IMR-90 (cell line): ENCODE data around the gene MYO1C. TPM values are rescaled to one million over a fixed set of nuclear protein-coding genes. Genes with fewer than 3 reads are reported as not detected.

Experiments
- ATAC-seq: fragments of 200-7000 bp; cut with Tn5 transposase; 2 replicates; pipeline ENCODE4 v1.9.1; 2020; ENCODE audit warnings: low read depth, mild to moderate bottlenecking, moderate library complexity
- BruUV-seq: library from RNA; stranded (reverse); fragments of 400-500 nt; replicated peaks from 2 replicates; lab custom pipeline; 2021; lab: Mats Ljungman, UMichigan
- CTCF ChIA-PET: fragments of 300-600 bp; formaldehyde crosslinking; extraction: SDS; loops from one replicate; lab custom pipeline; 2021; ENCODE audit warnings: antibody characterized with exemption; lab: Yijun Ruan, JAX
- POLR2A ChIA-PET: fragments of 300-600 bp; sonication (Branson Sonifier 250); formaldehyde crosslinking; loops from one replicate; lab custom pipeline; 2022; ENCODE audit warnings: antibody characterized with exemption; ENCODE audit not compliant: unreplicated experiment; lab: Charles Lee
- DNase-seq: peaks from one replicate; pipeline ENCODE4 v3.0.0; 2013
- H2AFZ ChIP-seq: replicated peaks from 2 replicates; pipeline ENCODE3; 2013; ENCODE audit warnings: low read length, mild to moderate bottlenecking; ENCODE audit not compliant: poor library complexity
- H2AK5ac ChIP-seq: 2 replicates; pipeline ENCODE4 v1.6.1; 2013; ENCODE audit warnings: low read depth, low read length, inconsistent platforms
- H2AK9ac ChIP-seq: replicated peaks from 2 replicates; pipeline ENCODE3; 2013; ENCODE audit warnings: mild to moderate bottlenecking, low read depth, low read length, moderate library complexity; ENCODE audit not compliant: poor library complexity
- H2BK120ac ChIP-seq: 2 replicates; pipeline ENCODE4 v1.6.1; 2013; ENCODE audit warnings: low read depth, low read length, inconsistent platforms
- H2BK15ac ChIP-seq: 3 replicates; pipeline ENCODE4 v1.6.1; 2013; ENCODE audit warnings: low read depth, low read length, inconsistent platforms
- H2BK20ac ChIP-seq: 2 replicates; pipeline ENCODE4 v1.6.1; 2013; ENCODE audit warnings: low read depth, mild to moderate bottlenecking, inconsistent platforms, low read length, moderate library complexity
- H2BK5ac ChIP-seq: 2 replicates; pipeline ENCODE4 v1.6.1; 2013; ENCODE audit warnings: mild to moderate bottlenecking, low read depth, low read length, inconsistent platforms; ENCODE audit not compliant: poor library complexity, severe bottlenecking
- H3K14ac ChIP-seq: replicated peaks from 2 replicates; pipeline ENCODE4 v1.6.1; 2013; ENCODE audit warnings: low read depth, low read length, inconsistent platforms
- H3K18ac ChIP-seq: 2 replicates; pipeline ENCODE4 v1.6.1; 2013; ENCODE audit warnings: low read depth, low read length, control low read depth
- H3K23ac ChIP-seq: 2 replicates; pipeline ENCODE4 v1.6.1; 2013; ENCODE audit warnings: low read depth, low read length, inconsistent platforms
- H3K27ac ChIP-seq: 2 replicates; pipeline ENCODE4 v1.5.1; 2013; ENCODE audit warnings: mild to moderate bottlenecking, control low read depth, low read length; ENCODE audit not compliant: insufficient read depth
- H3K27me3 ChIP-seq: 2 replicates; pipeline ENCODE4 v1.6.1; 2013; ENCODE audit warnings: low read length; ENCODE audit not compliant: control insufficient read depth, insufficient read depth
- H3K36me3 ChIP-seq: 2 replicates; pipeline ENCODE4 v1.6.1; 2013; ENCODE audit warnings: low read length, mixed read lengths; ENCODE audit not compliant: control insufficient read depth, insufficient read depth
- H3K4ac ChIP-seq: 2 replicates; pipeline ENCODE4 v1.6.1; 2013; ENCODE audit warnings: low read depth, low read length, inconsistent platforms
- H3K4me1 ChIP-seq: 2 replicates; pipeline ENCODE4 v1.6.1; 2013; ENCODE audit warnings: low read length, mixed read lengths; ENCODE audit not compliant: control insufficient read depth, insufficient read depth
- H3K4me2 ChIP-seq: 2 replicates; pipeline ENCODE4 v1.6.1; 2013; ENCODE audit warnings: low read depth, mild to moderate bottlenecking, control low read depth, low read length, moderate library complexity
- H3K4me3 ChIP-seq: 2 replicates; pipeline ENCODE4 v1.5.1; 2013; ENCODE audit warnings: low read depth, mild to moderate bottlenecking, control low read depth, low read length, moderate library complexity; ENCODE audit not compliant: insufficient read depth
- H3K56ac ChIP-seq: 2 replicates; pipeline ENCODE4 v1.6.1; 2013; ENCODE audit warnings: low read length, inconsistent platforms; ENCODE audit not compliant: insufficient read depth; ENCODE audit errors: extremely low read depth
- H3K79me1 ChIP-seq, 2 experiments: 2 replicates each; pipeline ENCODE4 v1.6.1; 2013; ENCODE audit warnings: low read length in 2 of 2, inconsistent platforms in 1 of 2, low read depth in 1 of 2
- H3K9ac ChIP-seq: 2 replicates; pipeline ENCODE4 v1.6.1; 2013; ENCODE audit warnings: low read depth, low read length, control low read depth
- H3K9me1 ChIP-seq: 2 replicates; pipeline ENCODE4 v1.6.1; 2013; ENCODE audit warnings: low read length, inconsistent platforms; ENCODE audit not compliant: insufficient read depth
- H3K9me3 ChIP-seq: 2 replicates; pipeline ENCODE4 v1.6.1; 2013; ENCODE audit warnings: low read length; ENCODE audit not compliant: control insufficient read depth, insufficient read depth
- H4K20me1 ChIP-seq: 2 replicates; pipeline ENCODE4 v1.6.1; 2013; ENCODE audit warnings: low read length, inconsistent platforms; ENCODE audit not compliant: insufficient read depth
- H4K5ac ChIP-seq: 2 replicates; pipeline ENCODE4 v1.6.1; 2013; ENCODE audit warnings: mild to moderate bottlenecking, low read depth, low read length, control low read depth
- H4K8ac ChIP-seq, 2 experiments: 2 replicates each; pipeline ENCODE4 v1.6.1; 2013; ENCODE audit warnings: low read depth in 2 of 2, low read length in 2 of 2, control low read depth in 1 of 2, inconsistent platforms in 1 of 2
- H4K91ac ChIP-seq: 2 replicates; pipeline ENCODE4 v1.6.1; 2013; ENCODE audit warnings: low read depth, low read length, inconsistent platforms; ENCODE audit not compliant: insufficient read depth
- BHLHE40 ChIP-seq: fragments of 150-350 bp; IDR thresholded peaks from 2 replicates; pipeline ENCODE4 v1.6.1; 2016; ENCODE audit warnings: mild to moderate bottlenecking, low read depth, low read length
- CEBPB ChIP-seq: IDR thresholded peaks from 2 replicates; pipeline ENCODE4 v1.6.1; 2012; ENCODE audit warnings: low read depth, low read length, improper control_type of control experiment
- CHD1 ChIP-seq: IDR thresholded peaks from 2 replicates; pipeline ENCODE4 v1.6.1; 2012; ENCODE audit warnings: low read depth, low read length, improper control_type of control experiment
- FOS ChIP-seq: fragments of 150-350 bp; IDR thresholded peaks from 2 replicates; pipeline ENCODE4 v1.6.1; 2016; ENCODE audit warnings: low read depth, low read length
- MAFK ChIP-seq: IDR thresholded peaks from 2 replicates; pipeline ENCODE4 v1.6.1; 2012; ENCODE audit warnings: low read depth, low read length, improper control_type of control experiment
- MAZ ChIP-seq: IDR thresholded peaks from 2 replicates; pipeline ENCODE4 v1.6.1; 2012; ENCODE audit warnings: low read depth, mild to moderate bottlenecking, low read length, improper control_type of control experiment, moderate library complexity, borderline replicate concordance
- POLR2A ChIP-seq: IDR thresholded peaks from 2 replicates; pipeline ENCODE4 v1.6.1; 2012; ENCODE audit warnings: mild to moderate bottlenecking, low read depth, low read length
- RAD21 ChIP-seq: IDR thresholded peaks from 2 replicates; pipeline ENCODE4 v1.6.1; 2012; ENCODE audit warnings: low read length, improper control_type of control experiment
- RCOR1 ChIP-seq: IDR thresholded peaks from 2 replicates; pipeline ENCODE4 v1.6.1; 2012; ENCODE audit warnings: mild to moderate bottlenecking, low read length, improper control_type of control experiment; ENCODE audit not compliant: insufficient replicate concordance
- RFX5 ChIP-seq: IDR thresholded peaks from 2 replicates; pipeline ENCODE4 v1.8.0; 2012; ENCODE audit warnings: low read depth, mild to moderate bottlenecking, low read length, moderate library complexity
- SMC3 ChIP-seq: fragments of 150-350 bp; IDR thresholded peaks from 2 replicates; pipeline ENCODE4 v1.6.1; 2016; ENCODE audit warnings: low read depth, mild to moderate bottlenecking, antibody characterized with exemption, low read length, moderate library complexity
- WGBS, 2 experiments: methylation state at CpG; one replicate each; pipeline versions ENCODE4 v1.1.5 to v1.1.7; 2013; ENCODE audit warnings: missing lambda C conversion rate in 2 of 2; ENCODE audit not compliant: insufficient read length in 1 of 2; ENCODE audit errors: extremely low coverage in 2 of 2; 5-methylcytosine and 5-hydroxymethylcytosine counted together
- dilution Hi-C: fragments of 300-500 bp; cut with HindIII; formaldehyde crosslinking; loops from one replicate; pipeline ENCODE4 v1.14.3; 2018; ENCODE audit warnings: low sequenced_read_pairs; ENCODE audit not compliant: unreplicated experiment
- in situ Hi-C: fragments of 300-500 bp; cut with MboI; formaldehyde crosslinking; loops from 3 replicates; pipeline ENCODE4 v1.14.3; 2019; ENCODE audit warnings: low sequenced_read_pairs, inconsistent platforms, mixed read lengths
- intact Hi-C: fragments of 100-400 bp; cut with micrococcal nuclease; formaldehyde crosslinking; loops from 2 replicates; pipeline ENCODE4 v1.10.0; 2022
- polyA plus RNA-seq, 3 experiments: library from polyadenylated mRNA; depleted of rRNA; stranded (reverse); fragments of >200 nt; gene quantifications; 2 replicates each; pipeline ENCODE4 v1.2.3, GENCODE V29; 2012; ENCODE audit warnings: low replicate concordance in 1 of 3
- total RNA-seq: library from RNA; depleted of rRNA; stranded (reverse); fragments of >200 nt; gene quantifications from 2 replicates; pipeline ENCODE4 v1.2.3, GENCODE V29; 2012
- TF ChIP-seq, protein P1 (sequence below): fragments of 150-350 bp; IDR thresholded peaks from 2 replicates; pipeline ENCODE4 v1.6.1; 2017; ENCODE audit warnings: mild to moderate bottlenecking, antibody characterized with exemption, low read length, low read depth
- TF ChIP-seq, protein P2 (sequence below): conservative IDR thresholded peaks from 2 replicates; pipeline ENCODE4 v1.5.1; 2012; ENCODE audit warnings: mild to moderate bottlenecking, low read depth, low read length, improper control_type of control experiment

Gene MYO1C
- total and polyA plus RNA-seq, 2 of the 4 experiments (the other 2 are of a cell fraction) = 162 to 196 TPM

DNA sequence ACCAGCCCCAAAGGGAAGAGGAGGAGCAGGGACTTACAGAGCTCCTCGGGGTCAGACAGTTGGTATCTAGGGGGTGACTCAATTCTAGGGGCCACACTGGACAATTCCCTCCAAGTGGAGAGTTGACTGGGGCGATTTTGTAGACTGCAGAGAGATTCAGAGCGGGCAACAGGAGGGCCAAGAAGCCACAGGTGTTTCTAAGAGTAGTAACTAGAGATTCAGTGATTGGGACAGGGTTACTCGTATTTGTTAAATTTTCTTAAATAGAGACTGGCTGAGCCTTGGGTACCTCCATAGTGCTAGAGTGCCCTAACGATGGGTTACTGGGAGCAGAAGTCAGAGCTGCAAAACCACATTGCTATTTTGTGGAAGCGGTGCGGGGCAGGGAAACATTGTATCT, 27.2 kb upstream of the MYO1C start:
- H3K36me3 ChIP-seq = peaks cover 15% of the 10 kb centered on the region
- no peaks in the 10 kb centered on the region for H3K9me3 ChIP-seq
- no peak overlapping the region for H2BK5ac ChIP-seq
- H3K4ac ChIP-seq = no peak overlapping the region
- H3K4me2 ChIP-seq = no peak overlapping the region
- no peaks in the 10 kb centered on the region; the same call in 1 of the 2 replicates for H3K9me1 ChIP-seq
- ChIA-PET POLR2A (no interaction called here), CTCF (no interaction called here)
- H3K9ac ChIP-seq = no peak overlapping the region
- in situ Hi-C loops (loop anchor here (5.0 to 10.0 kb wide), 2 partner anchors 155 to 247 kb away; partner anchors contain the start of gene BHLHA9), dilution Hi-C loops (no loop called here), intact Hi-C loops (no loop called here)
- TF ChIP-seq POLR2A (no peak), RCOR1 (no peak), MAFK (no peak), BHLHE40 (no peak), RAD21 (no peak), SMC3 (no peak), RFX5 (no peak), MAZ (no peak), FOS (no peak), CEBPB (no peak), CHD1 (no peak)
- TF ChIP-seq, protein P1, sequence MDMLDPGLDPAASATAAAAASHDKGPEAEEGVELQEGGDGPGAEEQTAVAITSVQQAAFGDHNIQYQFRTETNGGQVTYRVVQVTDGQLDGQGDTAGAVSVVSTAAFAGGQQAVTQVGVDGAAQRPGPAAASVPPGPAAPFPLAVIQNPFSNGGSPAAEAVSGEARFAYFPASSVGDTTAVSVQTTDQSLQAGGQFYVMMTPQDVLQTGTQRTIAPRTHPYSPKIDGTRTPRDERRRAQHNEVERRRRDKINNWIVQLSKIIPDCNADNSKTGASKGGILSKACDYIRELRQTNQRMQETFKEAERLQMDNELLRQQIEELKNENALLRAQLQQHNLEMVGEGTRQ = no peak
- TF ChIP-seq, protein P2, sequence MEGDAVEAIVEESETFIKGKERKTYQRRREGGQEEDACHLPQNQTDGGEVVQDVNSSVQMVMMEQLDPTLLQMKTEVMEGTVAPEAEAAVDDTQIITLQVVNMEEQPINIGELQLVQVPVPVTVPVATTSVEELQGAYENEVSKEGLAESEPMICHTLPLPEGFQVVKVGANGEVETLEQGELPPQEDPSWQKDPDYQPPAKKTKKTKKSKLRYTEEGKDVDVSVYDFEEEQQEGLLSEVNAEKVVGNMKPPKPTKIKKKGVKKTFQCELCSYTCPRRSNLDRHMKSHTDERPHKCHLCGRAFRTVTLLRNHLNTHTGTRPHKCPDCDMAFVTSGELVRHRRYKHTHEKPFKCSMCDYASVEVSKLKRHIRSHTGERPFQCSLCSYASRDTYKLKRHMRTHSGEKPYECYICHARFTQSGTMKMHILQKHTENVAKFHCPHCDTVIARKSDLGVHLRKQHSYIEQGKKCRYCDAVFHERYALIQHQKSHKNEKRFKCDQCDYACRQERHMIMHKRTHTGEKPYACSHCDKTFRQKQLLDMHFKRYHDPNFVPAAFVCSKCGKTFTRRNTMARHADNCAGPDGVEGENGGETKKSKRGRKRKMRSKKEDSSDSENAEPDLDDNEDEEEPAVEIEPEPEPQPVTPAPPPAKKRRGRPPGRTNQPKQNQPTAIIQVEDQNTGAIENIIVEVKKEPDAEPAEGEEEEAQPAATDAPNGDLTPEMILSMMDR = no peak
- BruUV-seq = no TSS peak
- peaks cover 10% of the 10 kb centered on the region for H4K20me1 ChIP-seq
- peaks cover 13 to 41% of the 10 kb centered on the region in 2 experiments for H3K79me1 ChIP-seq
- no peak overlapping the region for H4K5ac ChIP-seq
- H2AFZ ChIP-seq = no peak overlapping the region
- H3K27ac ChIP-seq = no peak overlapping the region
- H3K56ac ChIP-seq = no peak overlapping the region
- no peak overlapping the region for H2BK15ac ChIP-seq
- no peak overlapping the region for H3K18ac ChIP-seq
- no peak for ATAC-seq
- H3K27me3 ChIP-seq = no peaks in the 10 kb centered on the region
- no peak overlapping the region for H2AK5ac ChIP-seq
- no peak overlapping the region for H3K14ac ChIP-seq
- WGBS, 2 experiments = 83% methylated on average over 2 of the region's 7 CpGs; no CpG with 5 or more reads in 1 of the 2 experiments
- DNase-seq = no peak
- H2BK20ac ChIP-seq = no peak overlapping the region
- H3K4me1 ChIP-seq = peaks cover 3% of the 10 kb centered on the region
- no peak overlapping the region for H2AK9ac ChIP-seq
- no peak overlapping the region for H4K91ac ChIP-seq
- no peak overlapping the region for H4K8ac ChIP-seq
- H3K23ac ChIP-seq = no peak overlapping the region
- no peak overlapping the region for H3K4me3 ChIP-seq
- H2BK120ac ChIP-seq = no peak overlapping the region
